GM19468 (cell line): ENCODE results near the gene RCVRN.

Experiments
- ATAC-seq: cut with Tn5 transposase; IDR thresholded peaks from one replicate; pipeline ENCODE4 v1.9.1; 2021; ENCODE audit warnings: mild to moderate bottlenecking, moderate library complexity, moderate number of reproducible peaks; ENCODE audit not compliant: unreplicated experiment; ENCODE audit errors: extremely low read depth

Gene RCVRN

GRCh38 chr17:9900044-9900594, 5.0 kb downstream of the RCVRN start:
- no peak for ATAC-seq

GRCh38 chr17:9899280-9900043, 5.6 kb downstream of the RCVRN start:
- ATAC-seq, result no peak

GRCh38 chr17:9898812-9899211, 6.3 kb downstream of the RCVRN start:
- no peak for ATAC-seq

GRCh38 chr17:9897372-9897968, 7.6 kb downstream of the RCVRN start:
- no peak for ATAC-seq

GRCh38 chr17:9895923-9896322, 9.1 kb downstream of the RCVRN start:
- no peak for ATAC-seq

GRCh38 chr17:9894231-9894630, 10.8 kb downstream of the RCVRN start:
- ATAC-seq, result no peak

- no peak for ATAC-seq
These were observed 11.6 kb downstream of the RCVRN start for GRCh38 chr17:9893411-9894012.

GRCh38 chr17:9890124-9890523, 14.9 kb downstream of the RCVRN start:
- ATAC-seq, result no peak

GRCh38 chr17:9887508-9887907, 17.6 kb downstream of the RCVRN start:
- ATAC-seq, result no peak

GRCh38 chr17:9886141-9886930, 18.7 kb downstream of the RCVRN start:
- ATAC-seq, result no peak

GRCh38 chr17:9883451-9883850, 21.6 kb downstream of the RCVRN start:
- ATAC-seq, result no peak

GRCh38 chr17:9880582-9880999, 24.5 kb downstream of the RCVRN start:
- no peak for ATAC-seq

- ATAC-seq, result no peak
These were observed 26.1 kb downstream of the RCVRN start for GRCh38 chr17:9878786-9879525.

- ATAC-seq, result no peak
These were observed 26.7 kb downstream of the RCVRN start for GRCh38 chr17:9878356-9878755.

- ATAC-seq, result no peak
These were observed 29.6 kb downstream of the RCVRN start for GRCh38 chr17:9875441-9875840.

GRCh38 chr17:9874722-9875121, 30.3 kb downstream of the RCVRN start:
- no peak for ATAC-seq

GRCh38 chr17:9872852-9873251, 32.2 kb downstream of the RCVRN start:
- no peak for ATAC-seq

- ATAC-seq, result no peak
These were observed 36.5 kb downstream of the RCVRN start for GRCh38 chr17:9868552-9868951.

- no peak for ATAC-seq
These were observed 39.5 kb downstream of the RCVRN start for GRCh38 chr17:9865586-9865985.

GRCh38 chr17:9862949-9863348, 42.1 kb downstream of the RCVRN start:
- ATAC-seq, result no peak
